Uterus (tissue), 2 donors: ENCODE results near the gene CDKN2B-AS1.
"Not testable (repeated sequence)": the region's sequence is repeated elsewhere in the genome, so short reads cannot be mapped to it uniquely, and the experiment has no call there.

Source experiments
- POLR2A ChIP-seq, 2 donors: fragments of 450-650 bp; IDR thresholded peaks; one replicate each; pipeline ENCODE4 v1.6.1; 2016; ENCODE audit warnings: antibody characterized with exemption in 2 of 2, mild to moderate bottlenecking in 1 of 2, moderate library complexity in 1 of 2
- TF ChIP-seq, protein P1 (sequence below), 4 experiments: fragments of 200-600 bp in 2 of 4; fragments of 450-650 bp in 2 of 4; sonication (generic) in 2 of 4; IDR thresholded peaks; one replicate each; pipeline ENCODE4 v1.5.1; 2016 to 2019; ENCODE audit warnings: antibody characterized with exemption in 4 of 4, mild to moderate bottlenecking in 2 of 4, moderate library complexity in 1 of 4

- TF ChIP-seq, protein P1, sequence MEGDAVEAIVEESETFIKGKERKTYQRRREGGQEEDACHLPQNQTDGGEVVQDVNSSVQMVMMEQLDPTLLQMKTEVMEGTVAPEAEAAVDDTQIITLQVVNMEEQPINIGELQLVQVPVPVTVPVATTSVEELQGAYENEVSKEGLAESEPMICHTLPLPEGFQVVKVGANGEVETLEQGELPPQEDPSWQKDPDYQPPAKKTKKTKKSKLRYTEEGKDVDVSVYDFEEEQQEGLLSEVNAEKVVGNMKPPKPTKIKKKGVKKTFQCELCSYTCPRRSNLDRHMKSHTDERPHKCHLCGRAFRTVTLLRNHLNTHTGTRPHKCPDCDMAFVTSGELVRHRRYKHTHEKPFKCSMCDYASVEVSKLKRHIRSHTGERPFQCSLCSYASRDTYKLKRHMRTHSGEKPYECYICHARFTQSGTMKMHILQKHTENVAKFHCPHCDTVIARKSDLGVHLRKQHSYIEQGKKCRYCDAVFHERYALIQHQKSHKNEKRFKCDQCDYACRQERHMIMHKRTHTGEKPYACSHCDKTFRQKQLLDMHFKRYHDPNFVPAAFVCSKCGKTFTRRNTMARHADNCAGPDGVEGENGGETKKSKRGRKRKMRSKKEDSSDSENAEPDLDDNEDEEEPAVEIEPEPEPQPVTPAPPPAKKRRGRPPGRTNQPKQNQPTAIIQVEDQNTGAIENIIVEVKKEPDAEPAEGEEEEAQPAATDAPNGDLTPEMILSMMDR (IDR thresholded peaks at IDR 0.05) = not testable (repeated sequence)
- not testable (repeated sequence) for TF ChIP-seq POLR2A (IDR thresholded peaks at IDR 0.05)
These were observed 35.3 kb upstream of the CDKN2B-AS1 start for GRCh38 chr9:21959268-21959667.
